Measurements from ENCODE around the gene ACD. TPM values are rescaled to one million over a fixed set of nuclear protein-coding genes. Genes with fewer than 3 reads are reported as not detected.
A peak's percentile ranks its signal among the peaks of the same experiment; 100 is the strongest.

The ACD gene
- total and polyA plus RNA-seq, 2 donors from 2014 or later, result 15.2 to 20.0 TPM

- H3K4me1 ChIP-seq (ENCODE audit: control insufficient read depth in 2 of 3, insufficient read depth in 2 of 3, low read depth in 1 of 3, low read length in 3 of 3), result peaks cover 0 to 4% (median 0%) of the 10 kb centered on the region in 3 donors
- H3K36me3 ChIP-seq (ENCODE audit: control insufficient read depth in 2 of 3, insufficient read depth in 3 of 3, low read length in 3 of 3), result peaks cover 0 to 4% (median 3%) of the 10 kb centered on the region in 3 donors
- no peak for TF ChIP-seq CTCF (IDR thresholded peaks at IDR 0.05; ENCODE audit: borderline replicate concordance, extremely low read depth, insufficient read depth)
- intact Hi-C loops (cut with DNase I), result no loop called here
- H3K9ac ChIP-seq (ENCODE audit: low read length in 3 of 3), result no peak overlapping the region
- H3K27me3 ChIP-seq (ENCODE audit: control insufficient read depth, insufficient read depth, low read length), result no peaks in the 10 kb centered on the region
- no peak for FAIRE-seq
- no peaks in the 10 kb centered on the region for H3K9me3 ChIP-seq (ENCODE audit: control insufficient read depth in 2 of 3, insufficient read depth in 1 of 3, low read length in 3 of 3)
- H3K27ac ChIP-seq (ENCODE audit: low read depth in 2 of 2, low read length in 2 of 2), result peak overlapping the region; percentile 51 to 52
- no peak for DNase-seq
- H3K4me3 ChIP-seq (ENCODE audit: low read length in 3 of 3), result no peak overlapping the region
Observed at GRCh38 chr16:67685388-67686112, 25.5 kb upstream of the ACD start.

- intact Hi-C loops (cut with DNase I), result no loop called here
- H3K36me3 ChIP-seq (ENCODE audit: control insufficient read depth in 2 of 3, insufficient read depth in 3 of 3, low read length in 3 of 3), result peaks cover 0 to 4% (median 3%) of the 10 kb centered on the region in 3 donors
Observed at GRCh38 chr16:67683767-67684166, 23.7 kb upstream of the ACD start.

GRCh38 chr16:67679935-67680897 lies 20.2 kb upstream of the ACD start:
- Histone ChIP-seq H3K9ac (ENCODE audit: low read length in 3 of 3) (no peak overlapping the region), H3K4me1 (ENCODE audit: control insufficient read depth in 2 of 3, insufficient read depth in 2 of 3, low read depth in 1 of 3, low read length in 3 of 3) (peaks cover 0 to 2% (median 0%) of the 10 kb centered on the region in 3 donors), H3K9me3 (ENCODE audit: control insufficient read depth in 2 of 3, insufficient read depth in 1 of 3, low read length in 3 of 3) (no peaks in the 10 kb centered on the region), H3K4me3 (ENCODE audit: low read length in 3 of 3) (no peak overlapping the region), H3K27me3 (ENCODE audit: control insufficient read depth, insufficient read depth, low read length) (no peaks in the 10 kb centered on the region), H3K36me3 (ENCODE audit: control insufficient read depth in 2 of 3, insufficient read depth in 3 of 3, low read length in 3 of 3) (peaks cover 0 to 4% (median 3%) of the 10 kb centered on the region in 3 donors), H3K27ac (ENCODE audit: low read depth in 2 of 2, low read length in 2 of 2) (no peak overlapping the region)
- DNase-seq (no peak), FAIRE-seq (no peak)
- TF ChIP-seq CTCF (IDR thresholded peaks at IDR 0.05; ENCODE audit: borderline replicate concordance, extremely low read depth, insufficient read depth), result no peak
- intact Hi-C loops (cut with DNase I), result loop anchor here (10.0 kb wide), 1 partner anchor 245 kb away; no protein-coding TSS in a partner anchor

More at GRCh38 chr16:67683767-67684166, 23.7 kb upstream of the ACD start:
- Histone ChIP-seq H3K27me3 (ENCODE audit: control insufficient read depth, insufficient read depth, low read length) (no peaks in the 10 kb centered on the region), H3K27ac (ENCODE audit: low read depth in 2 of 2, low read length in 2 of 2) (no peak overlapping the region), H3K4me1 (ENCODE audit: control insufficient read depth in 2 of 3, insufficient read depth in 2 of 3, low read depth in 1 of 3, low read length in 3 of 3) (peaks cover 0 to 4% (median 0%) of the 10 kb centered on the region in 3 donors), H3K4me3 (ENCODE audit: low read length in 3 of 3) (no peak overlapping the region), H3K9me3 (ENCODE audit: control insufficient read depth in 2 of 3, insufficient read depth in 1 of 3, low read length in 3 of 3) (no peaks in the 10 kb centered on the region), H3K9ac (ENCODE audit: low read length in 3 of 3) (no peak overlapping the region)
- DNase-seq, result no peak
- no peak for FAIRE-seq
- no peak for TF ChIP-seq CTCF (IDR thresholded peaks at IDR 0.05; ENCODE audit: borderline replicate concordance, extremely low read depth, insufficient read depth)

Data from kidney (tissue), 14 donors.